SK-N-SH treated with all-trans-retinoic acid at 6 μM for 48 hours (cell line): ENCODE results near the gene TMPRSS4.

ENCODE experiments used
- CSRNP3 ChIP-seq: fragments of 250-450 bp; sonication (Bioruptor Pico); IDR thresholded peaks from 2 replicates; pipeline ENCODE4 v1.5.1; 2021; ENCODE audit warnings: mild to moderate bottlenecking, moderate library complexity
- GLIS3 ChIP-seq: fragments of 250-450 bp; sonication (Bioruptor Pico); IDR thresholded peaks from 2 replicates; pipeline ENCODE4 v1.5.0; 2020; ENCODE audit warnings: mild to moderate bottlenecking, moderate library complexity
- OSR1 ChIP-seq: fragments of 250-450 bp; sonication (Bioruptor Pico); IDR thresholded peaks from 2 replicates; pipeline ENCODE4 v1.8.0; 2022; ENCODE audit warnings: moderate library complexity, mild to moderate bottlenecking, inconsistent platforms
- PATZ1 ChIP-seq: fragments of 250-450 bp; sonication (Bioruptor Pico); IDR thresholded peaks from 2 replicates; pipeline ENCODE4 v1.8.0; 2020; ENCODE audit warnings: mild to moderate bottlenecking, moderate library complexity, borderline replicate concordance
- RARB ChIP-seq: fragments of 250-450 bp; sonication (Bioruptor Pico); IDR thresholded peaks from 2 replicates; pipeline ENCODE4 v1.8.0; 2021; ENCODE audit warnings: mild to moderate bottlenecking, moderate library complexity
- TSHZ2 ChIP-seq: fragments of 250-450 bp; sonication (Bioruptor Pico); IDR thresholded peaks from 2 replicates; pipeline ENCODE4 v1.5.0; 2020; ENCODE audit warnings: mild to moderate bottlenecking, moderate library complexity
- ZNF8 ChIP-seq: fragments of 450-650 bp; formaldehyde crosslinking; IDR thresholded peaks from 2 replicates; pipeline ENCODE4 v1.5.0; 2020; ENCODE audit warnings: mild to moderate bottlenecking, moderate library complexity

GRCh38 chr11:118152552-118153471 lies 75.9 kb downstream of the TMPRSS4 start, which contains the start of gene SCN4B:
- TF ChIP-seq TSHZ2 (no peak), RARB (no peak), PATZ1 (no peak), ZNF8 (no peak), CSRNP3 (CRISPR knock-in tag) (no peak), GLIS3 (CRISPR knock-in tag) (no peak), OSR1 (CRISPR knock-in tag) (no peak)
